Testis (tissue), 2 donors: ENCODE results near the gene PRKG1.

ENCODE experiments used
- CTCF ChIP-seq, 3 experiments: fragments of 450-650 bp in 2 of 3; fragments of 200-600 bp in 1 of 3; sonication (generic) in 1 of 3; IDR thresholded peaks; one replicate each; pipeline ENCODE4 v1.5.1; 2016 to 2019; ENCODE audit warnings: antibody characterized with exemption in 3 of 3, mild to moderate bottlenecking in 2 of 3, moderate library complexity in 1 of 3
- POLR2A ChIP-seq: fragments of 450-650 bp; IDR thresholded peaks from one replicate; pipeline ENCODE4 v1.6.1; 2017; ENCODE audit warnings: antibody characterized with exemption, mild to moderate bottlenecking, moderate library complexity

DNA sequence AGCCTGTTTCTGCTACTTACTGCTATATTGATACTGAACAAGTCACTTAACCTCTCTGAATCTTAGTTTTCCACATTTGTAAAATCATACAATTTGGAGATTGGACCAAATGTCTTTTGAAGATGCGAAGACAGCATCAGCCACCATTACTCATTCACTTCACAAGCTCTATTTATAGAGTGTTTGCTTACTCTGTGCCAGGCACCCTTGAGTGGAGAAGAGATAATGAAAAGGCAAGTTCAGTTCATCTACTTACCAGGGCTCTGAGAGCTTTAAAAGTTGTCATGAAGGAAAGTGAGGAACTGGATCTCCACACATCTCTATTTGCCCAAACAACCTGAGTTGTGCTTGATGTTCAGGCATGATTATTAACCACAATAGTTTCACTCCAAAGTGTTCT lies 347.6 kb downstream of the PRKG1 start:
- no peak for TF ChIP-seq CTCF (IDR thresholded peaks at IDR 0.05)
- TF ChIP-seq POLR2A = no peak
